Measurements from ENCODE around the gene PRKCA.

DNA sequence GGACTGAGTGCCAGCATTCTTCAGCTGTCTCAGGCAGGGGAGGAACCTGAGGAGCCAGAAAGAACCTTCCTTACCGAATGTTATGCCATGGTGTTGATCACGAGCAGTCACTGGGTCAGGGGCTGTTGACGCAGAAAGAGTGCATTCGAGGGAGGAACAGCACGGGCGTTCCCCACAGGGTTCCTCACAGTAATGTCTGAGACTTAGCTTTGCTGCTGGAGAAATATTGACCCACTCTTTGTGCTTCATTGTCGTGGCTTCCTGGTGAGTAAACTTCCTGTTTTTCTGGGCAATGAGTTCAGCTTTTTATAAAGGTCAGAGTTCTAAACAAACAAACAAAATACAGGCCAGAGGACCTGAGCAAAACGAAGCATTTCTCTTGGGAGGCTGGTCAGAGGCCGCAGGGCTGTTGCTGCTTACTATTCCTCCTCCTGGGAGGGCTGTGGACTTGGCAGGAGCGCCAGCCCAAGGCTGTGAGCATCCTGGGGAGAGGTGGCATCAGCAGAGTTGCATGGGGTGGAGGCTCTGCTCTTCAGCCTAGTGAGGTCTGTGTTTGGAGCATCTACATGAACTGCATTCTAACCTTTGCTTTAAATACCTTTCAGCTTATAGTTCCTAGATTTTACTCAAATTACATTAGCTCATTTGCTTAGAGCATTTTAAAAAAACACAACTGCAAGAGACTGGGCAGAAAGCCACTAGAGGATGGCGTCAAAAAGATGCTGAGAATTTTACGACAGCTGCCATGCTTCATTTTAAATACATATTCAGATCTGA is 389.4 kb downstream of the PRKCA start:
- TF ChIP-seq JUN (CRISPR knock-in tag; IDR thresholded peaks at IDR 0.05): no peak
- TF ChIP-seq POLR2A (IDR thresholded peaks at IDR 0.05; ENCODE audit: insufficient read depth in 1 of 2, low read depth in 2 of 2, low read length in 2 of 2): peak in 1 of 2 experiments; percentile 25; a peak in 1 of 4 replicates
- no peak for TF ChIP-seq ZNF263 (CRISPR knock-in tag; IDR thresholded peaks at IDR 0.05)
- no peak for TF ChIP-seq JUNB (CRISPR knock-in tag; IDR thresholded peaks at IDR 0.05; ENCODE audit: borderline replicate concordance)
- TF ChIP-seq, protein P1, sequence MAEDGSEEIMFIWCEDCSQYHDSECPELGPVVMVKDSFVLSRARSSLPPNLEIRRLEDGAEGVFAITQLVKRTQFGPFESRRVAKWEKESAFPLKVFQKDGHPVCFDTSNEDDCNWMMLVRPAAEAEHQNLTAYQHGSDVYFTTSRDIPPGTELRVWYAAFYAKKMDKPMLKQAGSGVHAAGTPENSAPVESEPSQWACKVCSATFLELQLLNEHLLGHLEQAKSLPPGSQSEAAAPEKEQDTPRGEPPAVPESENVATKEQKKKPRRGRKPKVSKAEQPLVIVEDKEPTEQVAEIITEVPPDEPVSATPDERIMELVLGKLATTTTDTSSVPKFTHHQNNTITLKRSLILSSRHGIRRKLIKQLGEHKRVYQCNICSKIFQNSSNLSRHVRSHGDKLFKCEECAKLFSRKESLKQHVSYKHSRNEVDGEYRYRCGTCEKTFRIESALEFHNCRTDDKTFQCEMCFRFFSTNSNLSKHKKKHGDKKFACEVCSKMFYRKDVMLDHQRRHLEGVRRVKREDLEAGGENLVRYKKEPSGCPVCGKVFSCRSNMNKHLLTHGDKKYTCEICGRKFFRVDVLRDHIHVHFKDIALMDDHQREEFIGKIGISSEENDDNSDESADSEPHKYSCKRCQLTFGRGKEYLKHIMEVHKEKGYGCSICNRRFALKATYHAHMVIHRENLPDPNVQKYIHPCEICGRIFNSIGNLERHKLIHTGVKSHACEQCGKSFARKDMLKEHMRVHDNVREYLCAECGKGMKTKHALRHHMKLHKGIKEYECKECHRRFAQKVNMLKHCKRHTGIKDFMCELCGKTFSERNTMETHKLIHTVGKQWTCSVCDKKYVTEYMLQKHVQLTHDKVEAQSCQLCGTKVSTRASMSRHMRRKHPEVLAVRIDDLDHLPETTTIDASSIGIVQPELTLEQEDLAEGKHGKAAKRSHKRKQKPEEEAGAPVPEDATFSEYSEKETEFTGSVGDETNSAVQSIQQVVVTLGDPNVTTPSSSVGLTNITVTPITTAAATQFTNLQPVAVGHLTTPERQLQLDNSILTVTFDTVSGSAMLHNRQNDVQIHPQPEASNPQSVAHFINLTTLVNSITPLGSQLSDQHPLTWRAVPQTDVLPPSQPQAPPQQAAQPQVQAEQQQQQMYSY (CRISPR knock-in tag; IDR thresholded peaks at IDR 0.05): no peak
- TF ChIP-seq PATZ1 (CRISPR knock-in tag; IDR thresholded peaks at IDR 0.05): no peak
- TF ChIP-seq REST (IDR thresholded peaks at IDR 0.05; ENCODE audit: borderline replicate concordance in 1 of 2, low read depth in 1 of 2, low read length in 2 of 2): no peak
- TF ChIP-seq EP300 (IDR thresholded peaks at IDR 0.05; ENCODE audit: low read depth in 2 of 2, low read length in 2 of 2): peak in 1 of 2 experiments; percentile 55; a peak in 1 of 4 replicates
- no peak for TF ChIP-seq EP300 (CRISPR knock-in tag; IDR thresholded peaks at IDR 0.05; ENCODE audit: borderline replicate concordance)
- TF ChIP-seq, protein P2, sequence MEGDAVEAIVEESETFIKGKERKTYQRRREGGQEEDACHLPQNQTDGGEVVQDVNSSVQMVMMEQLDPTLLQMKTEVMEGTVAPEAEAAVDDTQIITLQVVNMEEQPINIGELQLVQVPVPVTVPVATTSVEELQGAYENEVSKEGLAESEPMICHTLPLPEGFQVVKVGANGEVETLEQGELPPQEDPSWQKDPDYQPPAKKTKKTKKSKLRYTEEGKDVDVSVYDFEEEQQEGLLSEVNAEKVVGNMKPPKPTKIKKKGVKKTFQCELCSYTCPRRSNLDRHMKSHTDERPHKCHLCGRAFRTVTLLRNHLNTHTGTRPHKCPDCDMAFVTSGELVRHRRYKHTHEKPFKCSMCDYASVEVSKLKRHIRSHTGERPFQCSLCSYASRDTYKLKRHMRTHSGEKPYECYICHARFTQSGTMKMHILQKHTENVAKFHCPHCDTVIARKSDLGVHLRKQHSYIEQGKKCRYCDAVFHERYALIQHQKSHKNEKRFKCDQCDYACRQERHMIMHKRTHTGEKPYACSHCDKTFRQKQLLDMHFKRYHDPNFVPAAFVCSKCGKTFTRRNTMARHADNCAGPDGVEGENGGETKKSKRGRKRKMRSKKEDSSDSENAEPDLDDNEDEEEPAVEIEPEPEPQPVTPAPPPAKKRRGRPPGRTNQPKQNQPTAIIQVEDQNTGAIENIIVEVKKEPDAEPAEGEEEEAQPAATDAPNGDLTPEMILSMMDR (CRISPR knock-in tag; IDR thresholded peaks at IDR 0.05): no peak
- TF ChIP-seq, protein P3, sequence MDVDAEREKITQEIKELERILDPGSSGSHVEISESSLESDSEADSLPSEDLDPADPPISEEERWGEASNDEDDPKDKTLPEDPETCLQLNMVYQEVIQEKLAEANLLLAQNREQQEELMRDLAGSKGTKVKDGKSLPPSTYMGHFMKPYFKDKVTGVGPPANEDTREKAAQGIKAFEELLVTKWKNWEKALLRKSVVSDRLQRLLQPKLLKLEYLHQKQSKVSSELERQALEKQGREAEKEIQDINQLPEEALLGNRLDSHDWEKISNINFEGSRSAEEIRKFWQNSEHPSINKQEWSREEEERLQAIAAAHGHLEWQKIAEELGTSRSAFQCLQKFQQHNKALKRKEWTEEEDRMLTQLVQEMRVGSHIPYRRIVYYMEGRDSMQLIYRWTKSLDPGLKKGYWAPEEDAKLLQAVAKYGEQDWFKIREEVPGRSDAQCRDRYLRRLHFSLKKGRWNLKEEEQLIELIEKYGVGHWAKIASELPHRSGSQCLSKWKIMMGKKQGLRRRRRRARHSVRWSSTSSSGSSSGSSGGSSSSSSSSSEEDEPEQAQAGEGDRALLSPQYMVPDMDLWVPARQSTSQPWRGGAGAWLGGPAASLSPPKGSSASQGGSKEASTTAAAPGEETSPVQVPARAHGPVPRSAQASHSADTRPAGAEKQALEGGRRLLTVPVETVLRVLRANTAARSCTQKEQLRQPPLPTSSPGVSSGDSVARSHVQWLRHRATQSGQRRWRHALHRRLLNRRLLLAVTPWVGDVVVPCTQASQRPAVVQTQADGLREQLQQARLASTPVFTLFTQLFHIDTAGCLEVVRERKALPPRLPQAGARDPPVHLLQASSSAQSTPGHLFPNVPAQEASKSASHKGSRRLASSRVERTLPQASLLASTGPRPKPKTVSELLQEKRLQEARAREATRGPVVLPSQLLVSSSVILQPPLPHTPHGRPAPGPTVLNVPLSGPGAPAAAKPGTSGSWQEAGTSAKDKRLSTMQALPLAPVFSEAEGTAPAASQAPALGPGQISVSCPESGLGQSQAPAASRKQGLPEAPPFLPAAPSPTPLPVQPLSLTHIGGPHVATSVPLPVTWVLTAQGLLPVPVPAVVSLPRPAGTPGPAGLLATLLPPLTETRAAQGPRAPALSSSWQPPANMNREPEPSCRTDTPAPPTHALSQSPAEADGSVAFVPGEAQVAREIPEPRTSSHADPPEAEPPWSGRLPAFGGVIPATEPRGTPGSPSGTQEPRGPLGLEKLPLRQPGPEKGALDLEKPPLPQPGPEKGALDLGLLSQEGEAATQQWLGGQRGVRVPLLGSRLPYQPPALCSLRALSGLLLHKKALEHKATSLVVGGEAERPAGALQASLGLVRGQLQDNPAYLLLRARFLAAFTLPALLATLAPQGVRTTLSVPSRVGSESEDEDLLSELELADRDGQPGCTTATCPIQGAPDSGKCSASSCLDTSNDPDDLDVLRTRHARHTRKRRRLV (CRISPR knock-in tag; IDR thresholded peaks at IDR 0.05): no peak

Data from HepG2 (cell line).